Body of pancreas (tissue), 4 donors: ENCODE data around the gene SLC11A1.

Experiments
- CTCF ChIP-seq, 7 experiments: fragments of 450-650 bp in 4 of 7; fragments of 200-600 bp in 3 of 7; sonication (generic) in 3 of 7; IDR thresholded peaks; one replicate each; pipeline ENCODE4 v1.5.1; 2016 to 2019; ENCODE audit warnings: antibody characterized with exemption in 7 of 7
- POLR2A ChIP-seq, 3 donors: fragments of 450-650 bp; IDR thresholded peaks; one replicate each; pipeline ENCODE4 v1.6.1; 2016; ENCODE audit warnings: antibody characterized with exemption in 3 of 3, mild to moderate bottlenecking in 2 of 3

GRCh38 chr2:218368621-218369153 lies 13.4 kb upstream of the SLC11A1 start:
- TF ChIP-seq CTCF (IDR thresholded peaks at IDR 0.05) (no peak), POLR2A (IDR thresholded peaks at IDR 0.05) (peak in 1 of 3 donors; percentile 32)
